ENCODE data around the gene CHRNB2. TPM values are rescaled to one million over a fixed set of nuclear protein-coding genes. Genes with fewer than 3 reads are reported as not detected.
A peak's percentile ranks its signal among the peaks of the same experiment; 100 is the strongest.

The CHRNB2 gene
- total and polyA plus RNA-seq, 10 donors = 0.03 to 0.32 (median 0.18) TPM; not detected in 7

GRCh38 chr1:154603317-154603716 is 35.7 kb downstream of the CHRNB2 start:
- 33 to 43% (median 39%) methylated on average over 2 of the region's 2 CpGs for WGBS, 5 donors
- no peak overlapping the region for H3K4me3 ChIP-seq
- H3K27ac ChIP-seq = peak overlapping the region in 3 of 8 donors; percentile 12 to 62 (median 47)
- H3K4me1 ChIP-seq = peaks cover 62 to 92% (median 77%) of the 10 kb centered on the region in 6 donors
- no peak for TF ChIP-seq CTCF (IDR thresholded peaks at IDR 0.05 in 8 of 11, conservative IDR thresholded peaks at IDR 0.05 in 3 of 11)
- no peak for TF ChIP-seq POLR2AphosphoS5 (IDR thresholded peaks at IDR 0.05)
- TF ChIP-seq POLR2A (IDR thresholded peaks at IDR 0.05) = no peak
- no peaks in the 10 kb centered on the region for H3K27me3 ChIP-seq (replicated peaks in 1 of 7)
- no peaks in the 10 kb centered on the region for H3K9me3 ChIP-seq
- no peak for DNase-seq
- H3K36me3 ChIP-seq = peaks cover 0 to 75% (median 46%) of the 10 kb centered on the region in 6 donors
- intact Hi-C loops (cut with DNase I; ENCODE audit: low total_unique reads) = no loop called here

GRCh38 chr1:154605534-154605933 is 38.0 kb downstream of the CHRNB2 start:
- peaks cover 0 to 53% (median 25%) of the 10 kb centered on the region in 6 donors for H3K36me3 ChIP-seq
- DNase-seq = no peak
- WGBS, 5 donors = 58 to 83% (median 72%) methylated on average over 2 of the region's 2 CpGs
- peak overlapping the region in 3 of 8 donors; percentile 73 to 96 (median 85) for H3K4me3 ChIP-seq
- TF ChIP-seq POLR2A (IDR thresholded peaks at IDR 0.05) = no peak
- TF ChIP-seq CTCF (IDR thresholded peaks at IDR 0.05 in 8 of 11, conservative IDR thresholded peaks at IDR 0.05 in 3 of 11) = no peak
- TF ChIP-seq POLR2AphosphoS5 (IDR thresholded peaks at IDR 0.05) = no peak
- no peaks in the 10 kb centered on the region for H3K9me3 ChIP-seq
- peaks cover 70 to 93% (median 80%) of the 10 kb centered on the region in 6 donors for H3K4me1 ChIP-seq
- no peaks in the 10 kb centered on the region for H3K27me3 ChIP-seq (replicated peaks in 1 of 7)
- intact Hi-C loops (cut with DNase I; ENCODE audit: low total_unique reads) = no loop called here
- peak overlapping the region in 3 of 8 donors; percentile 12 to 99 (median 41) for H3K27ac ChIP-seq

- H3K4me3 ChIP-seq = peak overlapping the region; percentile 63 to 96 (median 85)
- peak; percentile 79 for DNase-seq
- no peak for TF ChIP-seq CTCF (IDR thresholded peaks at IDR 0.05 in 8 of 11, conservative IDR thresholded peaks at IDR 0.05 in 3 of 11)
- 3 to 11% (median 5%) methylated on average over 11 of the region's 11 CpGs for WGBS, 5 donors
- peaks cover 60 to 92% (median 74%) of the 10 kb centered on the region in 6 donors for H3K4me1 ChIP-seq
- H3K27ac ChIP-seq = peak overlapping the region; percentile 93 to 100 (median 97)
- no peaks in the 10 kb centered on the region for H3K27me3 ChIP-seq (replicated peaks in 1 of 7)
- intact Hi-C loops (cut with DNase I; ENCODE audit: low total_unique reads) = no loop called here
- H3K9me3 ChIP-seq = no peaks in the 10 kb centered on the region
- H3K36me3 ChIP-seq = peaks cover 0 to 37% (median 9%) of the 10 kb centered on the region in 6 donors
These were observed 39.6 kb downstream of the CHRNB2 start for GRCh38 chr1:154607106-154607608.

DNA sequence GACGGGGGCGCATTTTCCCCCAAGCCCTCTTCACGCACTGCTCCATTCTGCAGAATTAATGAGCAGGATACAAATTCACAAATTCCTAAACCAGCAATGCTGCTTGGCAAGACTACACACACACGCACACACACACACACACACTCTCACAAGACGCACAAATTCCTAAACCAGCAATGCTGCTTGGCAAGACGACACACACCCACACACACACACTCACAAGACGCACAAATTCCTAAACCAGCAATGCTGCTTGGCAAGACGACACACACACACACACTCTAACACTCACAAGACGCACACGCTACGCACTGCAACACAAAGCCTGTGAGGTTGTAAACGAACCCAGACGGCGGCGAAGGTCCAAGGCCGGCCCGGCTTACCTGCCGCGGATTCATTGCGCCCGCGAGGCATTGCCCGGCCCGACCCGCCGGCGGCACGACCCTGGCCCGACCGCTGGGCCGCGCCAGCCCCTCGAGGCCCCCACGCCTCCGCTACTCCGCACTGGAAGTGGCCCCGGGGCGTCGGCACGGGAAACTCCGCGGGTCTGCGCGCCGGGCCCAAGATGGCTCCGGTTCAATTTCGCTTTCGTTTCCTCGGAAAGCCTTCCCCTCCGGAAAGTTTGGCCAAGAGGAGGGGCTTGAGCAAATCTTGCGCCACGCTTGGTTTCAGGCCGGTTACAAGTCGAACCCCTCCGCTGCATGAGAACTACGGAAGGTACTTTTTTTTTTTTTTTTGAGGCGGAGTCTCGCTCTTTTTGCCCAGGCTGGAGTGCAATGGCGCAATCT is 40.2 kb downstream of the CHRNB2 start, which contains the start of gene ADAR:
Gene ADAR (minus strand): TSS at position 578 of the 788 bp plus-strand sequence. CDS start 180 bp downstream, at position 398.
- TF ChIP-seq CTCF (IDR thresholded peaks at IDR 0.05 in 8 of 11, conservative IDR thresholded peaks at IDR 0.05 in 3 of 11) = peak in 1 of 11 experiments; percentile 15
- TF ChIP-seq POLR2AphosphoS5 (IDR thresholded peaks at IDR 0.05) = peak; percentile 89 to 91 (median 89)
- peak in 1 of 3 donors; percentile 35 for TF ChIP-seq POLR2A (IDR thresholded peaks at IDR 0.05)
- WGBS, 5 donors = 0 to 1% (median 1%) methylated on average over 29 to 59 of the region's 59 CpGs
- Histone ChIP-seq H3K9me3 (no peaks in the 10 kb centered on the region), H3K36me3 (peaks cover 0 to 30% (median 3%) of the 10 kb centered on the region in 6 donors), H3K27me3 (replicated peaks in 1 of 7) (no peaks in the 10 kb centered on the region), H3K4me3 (peak within 1 kb of the TSS; percentile 63 to 96 (median 85)), H3K27ac (peak within 1 kb of the TSS; percentile 93 to 100 (median 97)), H3K4me1 (peaks cover 55 to 85% (median 67%) of the 10 kb centered on the region in 6 donors)
- intact Hi-C loops (cut with DNase I; ENCODE audit: low total_unique reads) = no loop called here
- peak; percentile 96 for DNase-seq

All from spleen (tissue), 11 donors.